Hepatocyte (in vitro differentiated cells): ENCODE measurements around the gene PLEKHG4. TPM values are rescaled to one million over a fixed set of nuclear protein-coding genes. Genes with fewer than 3 reads are reported as not detected.

Source experiments
- DNase-seq: peaks from one replicate; pipeline ENCODE4 v3.0.0-alpha.2; 2016; ENCODE audit warnings: low spot score
- H2AFZ ChIP-seq: fragments of 200-600 bp; sonication (generic); 2 replicates; pipeline ENCODE4 v1.6.0; 2016; ENCODE audit warnings: antibody characterized with exemption, mild to moderate bottlenecking
- H3K27ac ChIP-seq: fragments of 200-600 bp; sonication (generic); 2 replicates; pipeline ENCODE4 v1.5.1; 2016; ENCODE audit warnings: mild to moderate bottlenecking
- H3K27me3 ChIP-seq: fragments of 200-600 bp; sonication (generic); 2 replicates; pipeline ENCODE4 v1.6.1; 2016
- H3K36me3 ChIP-seq: fragments of 200-600 bp; sonication (generic); replicated peaks from 2 replicates; pipeline ENCODE4 v1.5.1; 2016; ENCODE audit warnings: low read depth; ENCODE audit not compliant: insufficient read depth
- H3K4me1 ChIP-seq: fragments of 200-600 bp; sonication (generic); 2 replicates; pipeline ENCODE4 v1.5.1; 2016; ENCODE audit warnings: mild to moderate bottlenecking, moderate library complexity; ENCODE audit not compliant: insufficient read depth
- H3K4me2 ChIP-seq: fragments of 200-600 bp; sonication (generic); 2 replicates; pipeline ENCODE4 v1.6.0; 2016
- H3K4me3 ChIP-seq: fragments of 200-600 bp; sonication (generic); 2 replicates; pipeline ENCODE4 v1.5.1; 2016; ENCODE audit warnings: mild to moderate bottlenecking
- H3K79me2 ChIP-seq: fragments of 200-600 bp; sonication (generic); 2 replicates; pipeline ENCODE4 v1.6.0; 2017; ENCODE audit warnings: mild to moderate bottlenecking
- H3K9me2 ChIP-seq: fragments of 200-600 bp; sonication (generic); replicated peaks from 2 replicates; pipeline ENCODE4 v1.6.0; 2017; ENCODE audit warnings: mild to moderate bottlenecking; ENCODE audit not compliant: insufficient read depth
- H3K9me3 ChIP-seq: fragments of 200-600 bp; sonication (generic); 2 replicates; pipeline ENCODE4 v1.5.1; 2016; ENCODE audit warnings: low read depth, mild to moderate bottlenecking
- H4K20me1 ChIP-seq: fragments of 200-600 bp; sonication (generic); 2 replicates; pipeline ENCODE4 v1.6.0; 2016; ENCODE audit warnings: mild to moderate bottlenecking; ENCODE audit not compliant: insufficient read depth, poor library complexity, severe bottlenecking
- EZH2 ChIP-seq: fragments of 200-600 bp; sonication (generic); IDR thresholded peaks from 2 replicates; pipeline ENCODE4 v1.6.1; 2016; ENCODE audit warnings: antibody characterized with exemption, mild to moderate bottlenecking, borderline replicate concordance
- EZH2phosphoT487 ChIP-seq: fragments of 200-600 bp; sonication (generic); IDR thresholded peaks from one replicate; pipeline ENCODE4 v1.6.1; 2018; ENCODE audit warnings: antibody characterized with exemption, mild to moderate bottlenecking, low read depth, moderate library complexity; ENCODE audit not compliant: unreplicated experiment, severe bottlenecking
- WGBS: methylation state at CpG from one replicate; pipeline ENCODE4 v1.1.6; 2016; ENCODE audit warnings: low lambda C conversion rate; ENCODE audit errors: missing lambda C conversion rate; 5-methylcytosine and 5-hydroxymethylcytosine counted together
- polyA plus RNA-seq: library from polyadenylated mRNA; unstranded; fragments of >200 nt; fragmentation: Nextera tagmentation; extraction: Ambion mirVana; gene quantifications from 2 replicates; pipeline ENCODE4 v1.2.1, GENCODE V29; 2016
- total RNA-seq: library from RNA; depleted of rRNA; stranded (reverse); fragments of >200 nt; gene quantifications from 2 replicates; pipeline ENCODE4 v1.2.3, GENCODE V29; 2014
- TF ChIP-seq, protein P1 (sequence below): fragments of 200-600 bp; sonication (generic); IDR thresholded peaks from 2 replicates; pipeline ENCODE4 v1.5.1; 2016; ENCODE audit warnings: antibody characterized with exemption, mild to moderate bottlenecking; ENCODE audit not compliant: poor library complexity

PLEKHG4 gene
- total and polyA plus RNA-seq, 2 experiments from 2014 or later, result 3.0 to 3.6 TPM

DNA sequence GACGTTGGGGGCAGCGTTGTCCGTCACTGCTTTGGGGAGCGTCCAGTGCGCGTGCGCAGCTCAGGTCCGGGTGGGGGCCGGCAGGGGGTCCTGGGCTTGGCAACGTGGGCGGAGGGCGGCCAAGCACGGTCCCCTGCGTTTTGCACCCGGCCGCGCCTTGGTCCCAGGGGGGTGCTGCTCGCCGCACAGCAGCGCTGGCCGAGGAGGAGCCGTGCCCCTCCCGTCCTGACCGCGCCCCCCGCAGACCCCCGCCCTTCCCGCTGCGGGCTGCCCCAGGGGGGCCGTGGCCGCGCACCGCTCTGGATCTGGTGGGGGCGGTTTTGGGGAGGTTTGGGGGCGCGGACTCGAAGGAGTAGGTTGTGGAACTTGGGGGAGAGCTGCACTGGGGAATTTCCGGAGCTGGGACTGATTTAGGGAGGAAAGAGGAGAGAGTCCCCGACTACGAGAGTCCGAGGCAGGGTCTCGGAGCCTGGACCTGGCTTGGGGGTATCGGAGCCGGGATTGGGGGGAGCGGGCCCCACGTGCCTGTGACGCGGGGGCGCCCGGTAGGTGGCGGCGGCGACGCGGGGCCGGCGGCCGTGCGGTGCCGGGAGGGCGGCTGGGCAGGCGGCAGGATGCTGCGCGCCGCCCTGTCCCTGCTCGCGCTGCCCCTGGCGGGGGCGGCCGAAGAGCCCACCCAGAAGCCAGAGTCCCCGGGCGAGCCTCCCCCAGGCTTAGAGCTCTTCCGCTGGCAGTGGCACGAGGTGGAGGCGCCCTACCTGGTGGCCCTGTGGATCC is 30.7 kb upstream of the PLEKHG4 start, which contains the start of gene SLC9A5:
TSS of gene SLC9A5 (plus strand) at position 579 of the 777 bp plus-strand sequence. CDS start at position 615, 36 bp downstream.
- no peak within 1 kb of the TSS for H3K27ac ChIP-seq

DNA sequence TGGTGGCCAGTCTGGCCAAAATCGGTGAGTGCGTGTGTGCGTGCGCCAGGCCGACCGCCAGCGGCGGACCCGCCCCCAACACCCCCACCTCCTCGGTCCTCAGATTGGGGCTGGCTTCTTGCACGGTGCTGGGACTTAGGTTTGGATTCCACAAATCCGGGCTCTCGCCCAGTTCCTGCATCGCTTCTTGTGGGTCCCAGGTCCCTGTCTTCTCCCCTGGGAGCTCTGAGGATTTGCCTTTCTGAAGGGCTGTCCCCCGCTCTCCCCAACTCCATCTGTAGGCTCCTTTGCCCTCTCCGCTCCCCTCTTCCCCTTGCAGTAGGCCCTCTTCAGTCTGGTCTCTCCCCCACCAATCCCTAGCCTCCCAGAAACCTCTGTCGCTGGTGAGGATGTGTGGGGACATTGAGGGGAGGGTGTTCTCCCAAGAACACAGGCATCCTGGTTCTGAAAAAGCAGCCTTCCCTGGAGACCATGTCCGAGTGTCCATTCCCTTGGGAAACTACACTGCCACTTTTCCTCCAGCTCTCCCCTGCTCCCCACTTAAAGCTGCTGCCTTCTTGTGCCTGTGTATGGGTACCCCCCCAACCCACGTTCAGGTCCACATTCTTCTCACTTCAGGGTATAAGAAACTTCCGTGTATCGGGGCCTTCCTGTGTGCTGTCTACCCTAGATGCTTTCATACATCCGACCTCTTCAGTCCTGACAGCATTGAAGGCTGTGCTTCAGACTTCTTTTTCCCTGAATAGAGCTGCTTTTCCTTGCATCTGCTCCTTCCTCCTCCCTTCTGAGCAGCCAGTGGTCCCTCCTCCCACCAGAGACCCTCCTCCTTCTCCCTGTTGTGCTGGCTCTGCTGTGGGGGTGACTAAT is 29.9 kb upstream of the PLEKHG4 start:
- no peaks in the 10 kb centered on the region for H3K9me2 ChIP-seq
- TF ChIP-seq, protein P1, sequence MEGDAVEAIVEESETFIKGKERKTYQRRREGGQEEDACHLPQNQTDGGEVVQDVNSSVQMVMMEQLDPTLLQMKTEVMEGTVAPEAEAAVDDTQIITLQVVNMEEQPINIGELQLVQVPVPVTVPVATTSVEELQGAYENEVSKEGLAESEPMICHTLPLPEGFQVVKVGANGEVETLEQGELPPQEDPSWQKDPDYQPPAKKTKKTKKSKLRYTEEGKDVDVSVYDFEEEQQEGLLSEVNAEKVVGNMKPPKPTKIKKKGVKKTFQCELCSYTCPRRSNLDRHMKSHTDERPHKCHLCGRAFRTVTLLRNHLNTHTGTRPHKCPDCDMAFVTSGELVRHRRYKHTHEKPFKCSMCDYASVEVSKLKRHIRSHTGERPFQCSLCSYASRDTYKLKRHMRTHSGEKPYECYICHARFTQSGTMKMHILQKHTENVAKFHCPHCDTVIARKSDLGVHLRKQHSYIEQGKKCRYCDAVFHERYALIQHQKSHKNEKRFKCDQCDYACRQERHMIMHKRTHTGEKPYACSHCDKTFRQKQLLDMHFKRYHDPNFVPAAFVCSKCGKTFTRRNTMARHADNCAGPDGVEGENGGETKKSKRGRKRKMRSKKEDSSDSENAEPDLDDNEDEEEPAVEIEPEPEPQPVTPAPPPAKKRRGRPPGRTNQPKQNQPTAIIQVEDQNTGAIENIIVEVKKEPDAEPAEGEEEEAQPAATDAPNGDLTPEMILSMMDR, result no peak
- TF ChIP-seq EZH2 (no peak), EZH2phosphoT487 (no peak)
- peaks cover 26% of the 10 kb centered on the region for H3K4me1 ChIP-seq
- no peaks in the 10 kb centered on the region for H3K9me3 ChIP-seq
- peak overlapping the region; percentile 99 for H3K4me2 ChIP-seq
- 19% methylated on average over 22 of the region's 22 CpGs for WGBS
- H3K79me2 ChIP-seq, result peaks cover 4% of the 10 kb centered on the region
- peak overlapping the region; percentile 70 for H3K4me3 ChIP-seq
- no peaks in the 10 kb centered on the region for H3K36me3 ChIP-seq
- no peak for DNase-seq
- no peaks in the 10 kb centered on the region for H4K20me1 ChIP-seq
- peaks cover 28% of the 10 kb centered on the region for H3K27me3 ChIP-seq
- H3K27ac ChIP-seq, result no peak overlapping the region
- peak overlapping the region; percentile 56 for H2AFZ ChIP-seq

More for the DNA sequence above, 30.7 kb upstream of the PLEKHG4 start, which contains the start of gene SLC9A5:
- Histone ChIP-seq H3K9me2 (no peaks in the 10 kb centered on the region), H3K79me2 (peaks cover 7% of the 10 kb centered on the region), H3K36me3 (no peaks in the 10 kb centered on the region), H4K20me1 (no peaks in the 10 kb centered on the region), H3K9me3 (no peaks in the 10 kb centered on the region), H2AFZ (peak within 1 kb of the TSS; percentile 56), H3K27me3 (peaks cover 28% of the 10 kb centered on the region), H3K4me2 (peak within 1 kb of the TSS; percentile 99), H3K4me3 (peak within 1 kb of the TSS; percentile 70), H3K4me1 (peaks cover 26% of the 10 kb centered on the region)
- TF ChIP-seq, protein P1, result peak; percentile 11
- no peak for TF ChIP-seq EZH2phosphoT487
- 2% methylated on average over 14 of the region's 75 CpGs for WGBS
- peak; percentile 40 for DNase-seq

DNA sequence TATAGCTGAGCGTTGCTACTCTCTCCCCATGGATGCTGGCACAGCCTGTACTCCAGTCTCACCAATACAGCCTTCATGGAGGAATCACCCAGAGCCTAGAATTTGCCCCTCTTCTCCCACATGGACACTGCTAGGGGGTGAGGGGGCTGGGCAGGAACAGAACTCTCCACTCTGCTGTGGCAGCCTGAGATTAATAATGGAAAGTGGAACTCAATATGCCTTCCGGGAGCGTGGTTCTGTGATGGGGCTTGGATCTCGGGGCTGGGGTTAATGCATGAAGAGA is 29.3 kb upstream of the PLEKHG4 start:
- Histone ChIP-seq H3K79me2 (peaks cover 2% of the 10 kb centered on the region), H3K4me2 (no peak overlapping the region), H3K4me1 (peaks cover 24% of the 10 kb centered on the region), H3K9me3 (no peaks in the 10 kb centered on the region), H3K9me2 (no peaks in the 10 kb centered on the region), H3K27ac (no peak overlapping the region), H3K36me3 (no peaks in the 10 kb centered on the region), H3K27me3 (peaks cover 28% of the 10 kb centered on the region), H2AFZ (no peak overlapping the region), H4K20me1 (no peaks in the 10 kb centered on the region), H3K4me3 (no peak overlapping the region)
- DNase-seq, result no peak
- TF ChIP-seq EZH2phosphoT487 (no peak), EZH2 (no peak)
- TF ChIP-seq, protein P1, result no peak
- 78% methylated on average over 4 of the region's 4 CpGs for WGBS
